Left forelimb (tissue), 1 donor: ENCODE measurements around the gene NSUN4.

ENCODE experiments used
- DNase-seq: peaks from one replicate; pipeline ENCODE4 v3.0.0-alpha.2; 2018; ENCODE audit warnings: low spot score

NSUN4 gene

DNA sequence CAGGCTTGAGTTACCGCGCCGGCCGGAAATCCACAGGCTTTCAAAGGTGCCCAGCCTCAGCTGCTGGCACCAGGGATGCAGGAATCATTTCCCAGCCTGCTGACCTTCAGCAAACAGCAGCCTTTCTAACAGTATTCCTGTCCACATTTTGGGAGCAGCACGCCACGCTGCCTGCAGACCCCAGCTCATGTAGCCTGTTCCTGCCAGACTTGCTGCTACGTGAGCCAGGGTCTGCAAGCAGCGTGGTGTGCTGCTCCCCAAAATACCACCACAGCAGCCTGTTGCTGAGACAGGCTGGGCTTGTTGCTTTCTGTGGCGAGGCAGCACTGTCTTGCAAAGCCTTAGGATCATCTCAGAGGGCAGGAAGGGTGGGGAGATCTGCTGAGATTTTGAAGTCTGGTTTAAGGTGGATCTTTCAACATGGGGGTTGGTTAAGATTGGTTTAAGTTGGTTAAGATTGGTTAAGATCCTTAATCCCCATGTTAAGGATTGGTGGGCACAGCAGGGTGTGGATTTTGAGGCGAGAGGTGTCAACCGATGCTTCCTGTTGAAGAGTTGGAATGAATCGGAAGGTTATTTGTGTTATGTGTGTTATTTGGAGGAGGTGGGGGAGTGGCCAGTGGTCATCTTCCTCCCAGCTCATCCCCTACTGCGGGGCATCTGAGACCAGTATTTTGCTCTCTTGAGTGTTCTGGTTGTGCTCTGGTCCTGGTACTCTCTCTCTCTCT is 66.4 kb downstream of the NSUN4 start:
- DNase-seq: no peak

DNA sequence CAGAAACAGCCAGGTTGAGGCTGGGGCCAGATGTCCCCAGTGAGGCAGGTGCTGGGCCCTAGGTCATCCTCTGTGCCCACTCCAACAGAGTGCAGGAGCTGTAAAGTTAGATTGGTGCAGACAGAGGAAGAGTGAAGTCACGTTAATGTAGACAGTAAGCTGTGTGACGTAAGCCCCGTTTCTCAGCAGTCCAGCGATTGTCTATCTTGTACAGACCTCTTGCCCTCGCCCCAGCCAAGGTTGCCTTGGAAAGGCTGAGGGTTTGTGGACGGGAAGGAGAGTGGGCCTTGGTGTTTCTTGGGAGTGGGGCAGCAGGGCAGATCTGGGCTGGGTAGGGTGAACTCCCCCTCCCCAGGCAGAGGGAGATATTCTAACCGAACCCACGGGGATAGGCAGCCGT is 67.0 kb downstream of the NSUN4 start:
- DNase-seq: no peak

DNA sequence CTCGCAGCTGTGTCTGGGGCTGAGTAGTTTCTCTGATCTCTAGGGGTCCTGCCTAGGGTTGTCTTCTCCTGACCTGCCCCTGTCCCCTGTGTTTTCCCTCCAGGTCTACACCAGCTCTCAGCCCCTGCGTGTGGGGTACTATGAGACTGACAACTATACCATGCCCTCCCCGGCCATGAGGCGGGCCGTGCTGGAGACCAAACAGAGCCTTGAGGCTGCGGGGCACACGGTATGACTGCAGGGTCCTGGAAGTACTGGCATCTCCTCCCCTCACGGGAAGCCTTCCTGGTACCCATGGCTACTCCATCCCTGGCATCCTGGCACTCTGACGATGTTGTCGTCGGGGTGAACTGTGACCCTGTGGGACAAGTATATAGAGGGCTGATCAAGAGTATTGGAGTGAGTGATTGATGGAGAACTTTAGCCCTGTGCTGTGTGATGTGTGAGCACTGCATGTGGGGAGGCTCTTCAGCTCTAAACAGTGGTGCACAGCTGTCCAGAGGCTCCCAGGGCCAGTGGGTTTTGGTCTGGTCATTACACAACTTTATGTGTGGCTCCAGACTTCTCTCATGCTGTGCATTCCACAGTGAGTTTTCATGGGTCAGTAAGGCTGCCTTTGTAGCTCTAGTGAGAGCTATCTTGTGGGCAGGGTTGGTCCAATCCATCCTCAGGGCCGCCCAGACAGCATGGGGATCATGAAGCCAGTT is 67.9 kb downstream of the NSUN4 start:
- no peak for DNase-seq

DNA sequence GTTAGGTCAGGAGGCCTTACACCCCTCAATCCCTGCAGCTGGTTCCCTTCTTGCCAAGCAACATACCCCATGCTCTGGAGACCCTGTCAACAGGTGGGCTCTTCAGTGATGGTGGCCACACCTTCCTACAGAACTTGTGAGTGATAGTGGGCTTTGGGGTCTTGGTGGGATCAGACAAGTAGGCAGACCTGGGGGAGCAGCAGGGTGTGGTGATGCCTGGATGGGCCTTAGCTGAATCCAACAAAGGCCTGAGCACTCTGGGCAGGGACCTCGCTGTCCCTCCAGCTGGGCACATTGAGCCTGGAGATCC is 68.4 kb downstream of the NSUN4 start:
- DNase-seq: no peak

DNA sequence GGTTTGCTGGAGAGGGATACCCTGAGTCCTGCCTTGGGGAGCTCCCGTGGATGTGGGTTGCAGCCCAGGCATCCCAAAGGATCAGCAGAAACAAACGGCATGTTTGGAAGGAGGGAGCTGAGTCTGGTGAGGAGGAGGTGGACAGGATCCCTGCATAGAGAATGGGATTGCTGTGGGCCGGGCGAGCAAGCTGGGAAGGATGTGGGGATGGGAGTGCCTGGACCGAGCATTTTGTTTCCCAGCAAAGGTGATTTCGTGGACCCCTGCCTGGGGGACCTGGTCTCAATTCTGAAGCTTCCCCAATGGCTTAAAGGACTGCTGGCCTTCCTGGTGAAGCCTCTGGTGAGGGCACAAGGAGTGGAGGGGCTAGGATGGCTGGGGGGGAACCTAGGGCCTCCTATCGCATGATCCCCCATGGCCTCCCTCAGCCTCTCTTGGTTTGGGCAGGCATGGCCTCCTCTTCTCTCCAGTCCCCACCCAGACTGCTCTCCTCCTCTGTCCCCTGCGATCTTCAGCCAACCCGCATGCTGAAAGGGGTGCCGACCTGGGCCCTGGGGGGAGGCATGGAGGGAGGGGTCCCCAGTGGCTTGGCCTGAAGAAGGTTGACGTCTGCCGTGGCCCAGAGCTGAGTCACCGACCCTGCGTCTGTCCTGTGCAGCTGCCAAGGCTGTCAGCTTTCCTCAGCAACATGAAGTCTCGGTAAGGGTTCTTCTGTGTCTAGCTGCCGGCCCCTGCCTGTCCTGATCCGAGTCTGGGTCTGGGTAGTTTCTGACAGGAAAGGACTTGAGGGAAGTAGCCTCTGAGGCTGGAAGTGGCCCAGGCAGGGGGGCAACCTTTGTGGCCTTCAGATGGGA is 69.8 kb downstream of the NSUN4 start:
- no peak for DNase-seq

DNA sequence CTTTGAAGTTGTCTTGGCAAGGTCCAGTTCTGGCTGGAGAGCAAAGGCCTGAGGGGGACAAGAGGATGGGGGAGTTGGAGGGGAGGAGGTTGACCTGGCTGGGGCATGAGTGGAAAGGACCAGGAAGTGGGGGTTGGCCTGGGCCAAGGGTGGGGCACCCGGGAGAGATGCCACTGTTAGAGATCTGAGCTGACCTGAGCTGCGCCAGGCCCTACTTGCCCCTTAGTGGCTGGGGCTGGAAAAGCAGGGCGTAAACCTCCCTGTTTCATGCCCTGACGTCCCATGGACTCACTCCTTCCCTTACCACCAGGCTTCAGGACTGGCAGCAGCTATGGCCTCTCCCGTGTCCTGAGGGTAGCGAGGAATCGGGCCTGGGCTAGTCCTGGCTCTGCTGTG is 70.4 kb downstream of the NSUN4 start:
- DNase-seq: no peak
